ENCODE results near the gene OXSR1. TPM values are rescaled to one million over a fixed set of nuclear protein-coding genes. Genes with fewer than 3 reads are reported as not detected.

The OXSR1 gene
- total and polyA plus RNA-seq, 2 experiments from 2014 or later: 16.0 to 41.1 TPM

DNA sequence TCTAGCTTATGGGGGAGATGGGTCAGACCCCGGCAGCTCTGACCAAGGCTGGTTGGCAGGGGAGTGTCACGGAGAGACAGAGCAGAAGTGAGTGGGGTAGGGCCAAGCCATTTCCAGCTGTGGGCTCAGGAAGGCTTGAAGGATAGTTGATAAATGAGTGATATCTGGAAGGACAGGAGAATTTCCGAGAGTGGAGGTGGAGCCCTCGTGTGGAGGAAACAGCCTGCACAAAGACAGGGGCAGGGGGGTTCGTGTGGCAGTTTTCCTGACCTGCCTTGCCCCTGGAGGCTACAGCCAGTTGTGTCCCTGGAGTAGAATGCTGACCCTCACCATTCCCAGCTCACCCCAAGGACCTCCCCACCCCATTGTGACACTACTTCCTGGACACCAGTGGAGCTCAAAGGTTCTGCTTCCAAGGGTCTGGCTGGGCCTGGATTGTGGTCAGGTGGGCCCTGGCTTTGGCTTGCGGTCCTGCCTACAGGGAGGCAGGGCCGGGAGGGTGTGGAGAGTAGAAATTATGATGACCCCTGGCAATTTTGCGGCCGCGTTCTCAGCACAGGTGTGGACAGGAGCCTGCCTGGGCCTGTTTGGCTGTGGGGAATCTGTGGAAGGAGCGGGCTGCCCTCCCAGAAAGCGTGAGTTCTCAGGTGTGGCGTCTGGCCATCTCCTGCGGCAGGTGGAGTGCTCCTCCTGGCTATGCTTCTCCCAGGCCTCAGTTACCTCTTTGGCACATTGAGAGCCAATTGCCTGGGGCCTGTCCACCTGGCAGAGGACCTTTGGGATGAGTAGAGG is 116.8 kb downstream of the OXSR1 start, which contains the start of gene SLC22A14:
Gene SLC22A14 (plus strand): TSS at position 400 of the 792 bp plus-strand sequence. CDS start 23,733 bp downstream, outside the sequence.
- no peak within 1 kb of the TSS for H2AFZ ChIP-seq
- no peaks in the 10 kb centered on the region for H3K27me3 ChIP-seq (ENCODE audit: insufficient read depth)
- H3K4me1 Mint-ChIP-seq: 0 out of 3 replicates have a peak, but pooled peaks cover 3% of the 10 kb centered on the region
- H3K79me2 ChIP-seq (replicated peaks; ENCODE audit: insufficient read depth): no peaks in the 10 kb centered on the region
- peaks cover 5% of the 10 kb centered on the region for H3K27me3 Mint-ChIP-seq (ENCODE audit: insufficient read depth, low read depth, poor library complexity)
- H3K27ac Mint-ChIP-seq: no peak within 1 kb of the TSS
- peak; percentile 67 for DNase-seq (ENCODE audit: low spot score)
- H3K36me3 ChIP-seq (ENCODE audit: insufficient read depth): no peaks in the 10 kb centered on the region
- no peaks in the 10 kb centered on the region; the same call in 2 of the 3 replicates for H3K9me3 Mint-ChIP-seq
- TF ChIP-seq, protein P1, sequence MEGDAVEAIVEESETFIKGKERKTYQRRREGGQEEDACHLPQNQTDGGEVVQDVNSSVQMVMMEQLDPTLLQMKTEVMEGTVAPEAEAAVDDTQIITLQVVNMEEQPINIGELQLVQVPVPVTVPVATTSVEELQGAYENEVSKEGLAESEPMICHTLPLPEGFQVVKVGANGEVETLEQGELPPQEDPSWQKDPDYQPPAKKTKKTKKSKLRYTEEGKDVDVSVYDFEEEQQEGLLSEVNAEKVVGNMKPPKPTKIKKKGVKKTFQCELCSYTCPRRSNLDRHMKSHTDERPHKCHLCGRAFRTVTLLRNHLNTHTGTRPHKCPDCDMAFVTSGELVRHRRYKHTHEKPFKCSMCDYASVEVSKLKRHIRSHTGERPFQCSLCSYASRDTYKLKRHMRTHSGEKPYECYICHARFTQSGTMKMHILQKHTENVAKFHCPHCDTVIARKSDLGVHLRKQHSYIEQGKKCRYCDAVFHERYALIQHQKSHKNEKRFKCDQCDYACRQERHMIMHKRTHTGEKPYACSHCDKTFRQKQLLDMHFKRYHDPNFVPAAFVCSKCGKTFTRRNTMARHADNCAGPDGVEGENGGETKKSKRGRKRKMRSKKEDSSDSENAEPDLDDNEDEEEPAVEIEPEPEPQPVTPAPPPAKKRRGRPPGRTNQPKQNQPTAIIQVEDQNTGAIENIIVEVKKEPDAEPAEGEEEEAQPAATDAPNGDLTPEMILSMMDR (conservative IDR thresholded peaks at IDR 0.05; ENCODE audit: low read depth in 2 of 2): peak; percentile 54 to 69
- no peak for TF ChIP-seq NANOG (IDR thresholded peaks at IDR 0.05; ENCODE audit: borderline replicate concordance)
- TF ChIP-seq, protein P2, sequence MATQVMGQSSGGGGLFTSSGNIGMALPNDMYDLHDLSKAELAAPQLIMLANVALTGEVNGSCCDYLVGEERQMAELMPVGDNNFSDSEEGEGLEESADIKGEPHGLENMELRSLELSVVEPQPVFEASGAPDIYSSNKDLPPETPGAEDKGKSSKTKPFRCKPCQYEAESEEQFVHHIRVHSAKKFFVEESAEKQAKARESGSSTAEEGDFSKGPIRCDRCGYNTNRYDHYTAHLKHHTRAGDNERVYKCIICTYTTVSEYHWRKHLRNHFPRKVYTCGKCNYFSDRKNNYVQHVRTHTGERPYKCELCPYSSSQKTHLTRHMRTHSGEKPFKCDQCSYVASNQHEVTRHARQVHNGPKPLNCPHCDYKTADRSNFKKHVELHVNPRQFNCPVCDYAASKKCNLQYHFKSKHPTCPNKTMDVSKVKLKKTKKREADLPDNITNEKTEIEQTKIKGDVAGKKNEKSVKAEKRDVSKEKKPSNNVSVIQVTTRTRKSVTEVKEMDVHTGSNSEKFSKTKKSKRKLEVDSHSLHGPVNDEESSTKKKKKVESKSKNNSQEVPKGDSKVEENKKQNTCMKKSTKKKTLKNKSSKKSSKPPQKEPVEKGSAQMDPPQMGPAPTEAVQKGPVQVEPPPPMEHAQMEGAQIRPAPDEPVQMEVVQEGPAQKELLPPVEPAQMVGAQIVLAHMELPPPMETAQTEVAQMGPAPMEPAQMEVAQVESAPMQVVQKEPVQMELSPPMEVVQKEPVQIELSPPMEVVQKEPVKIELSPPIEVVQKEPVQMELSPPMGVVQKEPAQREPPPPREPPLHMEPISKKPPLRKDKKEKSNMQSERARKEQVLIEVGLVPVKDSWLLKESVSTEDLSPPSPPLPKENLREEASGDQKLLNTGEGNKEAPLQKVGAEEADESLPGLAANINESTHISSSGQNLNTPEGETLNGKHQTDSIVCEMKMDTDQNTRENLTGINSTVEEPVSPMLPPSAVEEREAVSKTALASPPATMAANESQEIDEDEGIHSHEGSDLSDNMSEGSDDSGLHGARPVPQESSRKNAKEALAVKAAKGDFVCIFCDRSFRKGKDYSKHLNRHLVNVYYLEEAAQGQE (IDR thresholded peaks at IDR 0.05; ENCODE audit: unreplicated experiment): no peak
- no peak for TF ChIP-seq STAT1 (IDR thresholded peaks at IDR 0.05; ENCODE audit: unreplicated experiment)
- TF ChIP-seq JUNB (IDR thresholded peaks at IDR 0.05; ENCODE audit: unreplicated experiment): no peak
- TF ChIP-seq POLR2AphosphoS5 (IDR thresholded peaks at IDR 0.05; ENCODE audit: low read depth): no peak
- TF ChIP-seq ZNF114 (CRISPR knock-in tag; IDR thresholded peaks at IDR 0.05): no peak
- H4K20me1 ChIP-seq (replicated peaks; ENCODE audit: insufficient read depth): no peaks in the 10 kb centered on the region
- no peaks in the 10 kb centered on the region for H3K9me2 ChIP-seq (ENCODE audit: insufficient read depth)
- H3K4me2 ChIP-seq: no peak within 1 kb of the TSS
- no peak within 1 kb of the TSS for H3K4me3 ChIP-seq
- peak; percentile 89 for ATAC-seq
- H3K36me3 Mint-ChIP-seq (ENCODE audit: low read depth): no peaks in the 10 kb centered on the region
- H3K27ac ChIP-seq (ENCODE audit: low read depth): no peak within 1 kb of the TSS
- no peaks in the 10 kb centered on the region for H3F3A ChIP-seq (replicated peaks; ENCODE audit: low read depth)
- no peaks in the 10 kb centered on the region for H3K4me1 ChIP-seq (ENCODE audit: insufficient read depth)
- no peak within 1 kb of the TSS for H3K4me3 Mint-ChIP-seq
